Coronary artery (tissue), 2 donors: ENCODE data around the gene ERC2.

Experiments used
- DNase-seq: peaks from one replicate; pipeline ENCODE4 v3.0.0-alpha.2; 2017; ENCODE audit warnings: low spot score
- H3K27ac ChIP-seq, 2 donors: fragments of 200-600 bp; sonication (generic); one replicate each; pipeline ENCODE4 v1.5.1; 2016 to 2019
- H3K4me3 ChIP-seq: fragments of 200-600 bp; sonication (generic); 2 replicates; pipeline ENCODE4 v1.5.1; 2016; ENCODE audit warnings: mild to moderate bottlenecking, moderate library complexity
- CTCF ChIP-seq: fragments of 200-600 bp; sonication (generic); IDR thresholded peaks from one replicate; pipeline ENCODE4 v1.5.1; 2019; ENCODE audit warnings: antibody characterized with exemption

ERC2 gene

GRCh38 chr3:55816794-55817576 is 651.3 kb downstream of the ERC2 start:
- H3K4me3 ChIP-seq = no peak overlapping the region
- H3K27ac ChIP-seq = no peak overlapping the region
- DNase-seq = no peak
- TF ChIP-seq CTCF = no peak

DNA sequence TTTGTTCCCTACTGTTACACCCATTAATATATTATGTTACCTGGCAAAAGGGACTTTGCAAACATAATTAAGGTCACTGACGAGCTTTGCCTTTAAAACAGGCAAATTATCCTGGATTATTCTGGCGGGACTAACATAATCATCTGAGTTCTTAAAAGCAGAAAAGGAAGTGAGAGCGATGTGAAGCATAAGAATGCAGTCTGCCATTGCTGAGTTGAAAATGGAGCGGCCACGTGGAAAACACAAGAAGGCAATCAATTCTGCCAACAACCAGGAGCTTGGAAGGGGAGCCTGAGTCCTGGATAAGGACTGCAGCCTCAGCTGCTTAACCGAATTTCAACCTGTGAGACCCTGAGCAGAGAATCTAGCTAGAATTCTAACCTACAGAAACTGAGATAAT is 653.0 kb downstream of the ERC2 start:
- Histone ChIP-seq H3K27ac (no peak overlapping the region), H3K4me3 (no peak overlapping the region)
- no peak for TF ChIP-seq CTCF
- DNase-seq = no peak

GRCh38 chr3:55813268-55814097 is 654.8 kb downstream of the ERC2 start:
- TF ChIP-seq CTCF = no peak
- no peak for DNase-seq
- H3K27ac ChIP-seq = no peak overlapping the region
- no peak overlapping the region for H3K4me3 ChIP-seq

- H3K27ac ChIP-seq = no peak overlapping the region
- no peak for DNase-seq
- H3K4me3 ChIP-seq = no peak overlapping the region
- TF ChIP-seq CTCF = no peak
Observed at GRCh38 chr3:55812394-55813013, 655.8 kb downstream of the ERC2 start.

DNA sequence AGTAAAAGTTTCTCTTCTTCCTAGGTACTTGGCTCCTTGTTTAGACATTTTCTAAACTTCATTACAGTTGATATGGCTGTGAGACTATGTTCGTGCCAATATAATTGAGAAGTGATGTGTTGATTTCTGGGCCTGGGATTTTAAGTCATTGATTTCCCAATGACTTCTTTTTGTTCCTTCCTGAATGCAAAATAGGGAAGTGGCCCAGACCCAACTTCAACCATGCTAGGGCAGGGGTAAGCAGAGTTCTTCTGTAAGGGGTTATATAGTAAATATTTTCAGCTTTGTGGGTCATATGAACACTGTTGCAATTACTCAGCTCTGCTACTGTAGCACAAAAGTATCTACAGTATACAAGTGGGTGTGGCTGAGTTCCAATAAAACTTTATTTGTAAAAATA is 661.1 kb downstream of the ERC2 start:
- Histone ChIP-seq H3K4me3 (no peak overlapping the region), H3K27ac (no peak overlapping the region)
- DNase-seq = no peak
- no peak for TF ChIP-seq CTCF

- no peak overlapping the region for H3K4me3 ChIP-seq
- DNase-seq = no peak
- TF ChIP-seq CTCF = no peak
- no peak overlapping the region for H3K27ac ChIP-seq
Observed at GRCh38 chr3:55805169-55805568, 663.1 kb downstream of the ERC2 start.
